ENCODE results near the gene KLLN.
"Not testable (repeated sequence)": the region's sequence is repeated elsewhere in the genome, so short reads cannot be mapped to it uniquely, and the experiment has no call there.

KLLN gene, protein sequence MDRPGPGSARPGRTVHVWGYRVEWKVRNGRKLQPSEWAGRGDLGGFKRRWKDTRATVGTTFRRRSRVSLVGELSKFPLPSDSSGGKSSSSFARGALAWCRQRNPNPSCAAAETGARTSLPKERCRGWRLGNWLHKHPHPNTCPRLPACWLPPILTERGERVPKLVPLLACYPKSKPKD

DNA sequence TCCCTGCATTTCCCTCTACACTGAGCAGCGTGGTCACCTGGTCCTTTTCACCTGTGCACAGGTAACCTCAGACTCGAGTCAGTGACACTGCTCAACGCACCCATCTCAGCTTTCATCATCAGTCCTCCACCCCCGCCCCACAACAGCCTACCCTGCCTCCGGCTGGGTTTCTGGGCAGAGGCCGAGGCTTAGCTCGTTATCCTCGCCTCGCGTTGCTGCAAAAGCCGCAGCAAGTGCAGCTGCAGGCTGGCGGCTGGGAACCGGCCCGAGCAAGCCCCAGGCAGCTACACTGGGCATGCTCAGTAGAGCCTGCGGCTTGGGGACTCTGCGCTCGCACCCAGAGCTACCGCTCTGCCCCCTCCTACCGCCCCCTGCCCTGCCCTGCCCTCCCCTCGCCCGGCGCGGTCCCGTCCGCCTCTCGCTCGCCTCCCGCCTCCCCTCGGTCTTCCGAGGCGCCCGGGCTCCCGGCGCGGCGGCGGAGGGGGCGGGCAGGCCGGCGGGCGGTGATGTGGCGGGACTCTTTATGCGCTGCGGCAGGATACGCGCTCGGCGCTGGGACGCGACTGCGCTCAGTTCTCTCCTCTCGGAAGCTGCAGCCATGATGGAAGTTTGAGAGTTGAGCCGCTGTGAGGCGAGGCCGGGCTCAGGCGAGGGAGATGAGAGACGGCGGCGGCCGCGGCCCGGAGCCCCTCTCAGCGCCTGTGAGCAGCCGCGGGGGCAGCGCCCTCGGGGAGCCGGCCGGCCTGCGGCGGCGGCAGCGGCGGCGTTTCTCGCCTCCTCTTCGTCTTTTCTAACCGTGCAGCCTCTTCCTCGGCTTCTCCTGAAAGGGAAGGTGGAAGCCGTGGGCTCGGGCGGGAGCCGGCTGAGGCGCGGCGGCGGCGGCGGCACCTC lies at the start of gene KLLN, which contains the start of gene PTEN:
TSS of gene KLLN (minus strand) at position 481 of the 891 bp plus-strand sequence. CDS start 1,046 bp downstream, outside the sequence.
TSS of gene PTEN (plus strand) at position 573 of the 891 bp plus-strand sequence. CDS start 845 bp downstream, outside the sequence.
- DNase-seq = peak; percentile 83

GRCh38 chr10:87903396-87903795 lies 40.1 kb upstream of the KLLN start:
- not testable (repeated sequence) for DNase-seq

DNA sequence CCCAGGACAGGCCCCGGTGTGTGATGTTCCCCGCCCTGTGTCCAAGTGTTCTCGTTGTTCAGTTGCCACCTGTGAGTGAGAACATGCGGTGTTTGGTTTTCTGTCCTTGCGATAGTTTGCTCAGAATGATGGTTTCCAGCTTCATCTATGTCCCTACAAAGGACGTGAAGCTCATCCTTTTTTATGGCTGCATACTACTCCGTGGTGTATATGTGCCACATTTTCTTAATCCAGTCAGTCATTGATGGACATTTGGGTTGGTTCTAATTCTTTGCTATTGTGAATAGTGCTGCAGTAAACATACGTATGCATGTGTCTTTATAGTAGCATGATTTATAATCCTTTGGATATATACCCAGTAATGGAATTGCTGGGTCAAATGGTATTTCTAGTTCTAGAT lies 34.6 kb upstream of the KLLN start:
- DNase-seq = not testable (repeated sequence)

- DNase-seq = no peak
Measured at GRCh38 chr10:87896216-87896615, 32.9 kb upstream of the KLLN start.

- no peak for DNase-seq
Measured at GRCh38 chr10:87895430-87895829, 32.1 kb upstream of the KLLN start.

DNA sequence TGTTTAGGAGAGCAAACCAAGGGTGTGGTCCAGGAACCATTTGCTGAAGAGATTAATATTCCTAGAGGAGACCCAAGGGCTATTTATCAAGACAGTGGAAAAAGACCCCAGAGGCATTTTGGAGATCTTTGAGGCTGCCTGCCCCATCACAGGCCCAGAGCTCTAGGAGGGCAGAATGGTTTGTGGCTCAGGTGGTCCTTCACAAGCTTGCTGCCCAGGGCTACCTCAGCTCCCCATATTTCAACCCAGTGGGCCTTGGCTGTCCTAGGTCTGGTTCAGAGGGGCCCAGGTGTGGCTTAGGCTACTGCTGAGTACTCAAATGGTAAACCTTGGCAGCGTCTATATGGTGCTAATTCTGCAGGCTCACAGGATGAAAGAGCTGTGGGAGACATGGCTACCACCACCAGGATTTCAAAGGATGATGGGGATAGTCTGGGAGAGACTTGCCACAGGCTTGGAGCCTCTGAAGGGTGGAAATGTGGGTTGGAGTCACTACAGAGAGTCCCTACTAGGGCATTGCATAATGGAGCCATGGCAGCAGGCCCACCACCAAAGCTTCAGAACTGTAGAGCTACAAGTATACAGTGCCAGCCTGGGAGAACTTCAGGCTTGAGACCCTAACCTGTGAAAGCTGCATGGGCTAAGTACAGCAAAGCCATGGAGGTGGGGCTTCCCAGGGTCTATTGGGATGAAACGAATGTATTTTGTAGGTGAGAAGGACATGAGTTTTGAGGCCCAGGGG lies 24.4 kb upstream of the KLLN start:
- no peak for DNase-seq

DNA sequence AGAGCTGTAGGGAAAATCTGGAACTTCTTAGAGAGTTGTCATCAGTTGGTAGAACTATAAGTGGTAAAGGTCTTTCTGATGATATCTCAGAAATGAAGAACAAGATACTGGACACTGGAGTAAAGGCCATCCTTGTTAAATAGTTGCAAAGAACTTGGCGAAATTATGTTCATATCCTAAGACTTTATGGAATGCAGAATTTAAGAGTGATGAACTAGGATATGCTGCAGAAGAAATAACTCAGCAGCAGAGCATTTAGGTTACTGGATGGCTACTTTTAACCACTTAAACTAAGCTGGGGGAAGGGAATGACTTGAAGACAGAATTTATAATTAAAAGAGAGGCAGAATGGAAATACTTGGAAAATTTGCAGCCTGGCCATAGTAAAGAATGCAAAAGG lies 23.8 kb upstream of the KLLN start:
- no peak for DNase-seq

GRCh38 chr10:87886635-87887034 lies 23.3 kb upstream of the KLLN start:
- DNase-seq = no peak

DNA sequence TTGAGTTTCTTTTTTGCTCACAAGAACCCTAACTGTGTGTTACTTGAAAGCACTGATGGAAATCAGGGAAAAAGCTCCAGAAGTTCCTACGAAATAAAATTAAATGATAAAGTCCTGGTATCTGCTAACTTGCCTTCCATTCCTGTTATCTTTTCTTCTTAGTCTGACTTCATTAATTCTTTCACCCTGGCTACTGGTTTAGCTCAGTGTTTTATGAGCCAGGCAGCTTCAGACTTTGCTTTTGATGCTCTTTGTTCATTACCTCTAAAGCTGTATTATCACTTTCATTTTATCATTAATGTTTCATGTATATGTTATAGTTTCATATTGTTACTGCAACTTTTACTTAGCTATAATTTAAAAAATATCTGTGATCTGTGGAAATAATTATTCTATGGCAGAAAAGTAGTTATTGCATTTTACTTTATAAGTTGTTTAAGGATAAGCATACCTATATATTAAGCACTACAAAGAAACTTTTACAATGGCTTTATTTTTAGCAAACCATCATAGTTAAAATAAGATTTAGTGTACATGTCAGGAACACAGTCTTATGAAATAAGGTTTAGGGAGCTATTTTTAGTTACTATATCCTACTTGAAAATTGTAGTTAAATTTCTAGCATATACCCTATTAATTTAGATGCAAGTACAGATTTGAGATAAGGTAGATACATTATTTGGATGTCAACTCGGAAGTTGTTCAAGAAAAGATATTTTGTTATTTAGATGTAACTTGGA lies 19.4 kb upstream of the KLLN start:
- DNase-seq = no peak

GRCh38 chr10:87881373-87882059 lies 18.2 kb upstream of the KLLN start:
- DNase-seq = not testable (repeated sequence)

- DNase-seq = no peak
Measured at GRCh38 chr10:87880336-87880735, 17.0 kb upstream of the KLLN start.

GRCh38 chr10:87878664-87879459 lies 15.5 kb upstream of the KLLN start:
- no peak for DNase-seq

DNA sequence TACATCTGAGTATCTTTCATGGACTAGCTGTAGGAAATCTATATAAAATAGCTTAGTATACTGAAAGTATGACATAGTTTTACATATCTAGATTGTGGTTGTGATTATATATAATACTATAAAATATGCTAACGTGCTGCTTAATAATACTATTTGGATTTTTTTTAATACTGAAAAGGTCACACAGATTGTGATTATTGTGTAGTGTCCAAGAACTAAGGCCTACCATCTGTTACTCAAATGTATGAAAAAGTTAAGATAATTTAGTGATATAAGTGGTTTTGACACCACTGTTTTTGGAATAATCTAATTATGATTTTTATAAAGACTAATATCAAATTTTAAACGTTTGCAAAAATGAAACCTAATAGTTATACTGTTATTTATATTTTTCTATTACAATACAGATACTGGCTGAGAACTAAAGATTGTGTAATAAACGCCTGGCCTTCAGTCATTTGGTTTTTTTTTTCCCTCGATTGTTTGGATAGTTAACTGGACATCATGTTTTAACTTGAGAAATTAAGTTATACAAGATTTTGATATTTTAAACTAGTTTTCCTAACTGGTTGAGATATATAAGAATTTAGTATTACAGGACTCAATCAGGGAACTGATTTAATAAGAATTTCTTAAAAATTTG lies 12.7 kb upstream of the KLLN start:
- DNase-seq = no peak

- DNase-seq = no peak
Measured at GRCh38 chr10:87873656-87874055, 10.3 kb upstream of the KLLN start.

DNA sequence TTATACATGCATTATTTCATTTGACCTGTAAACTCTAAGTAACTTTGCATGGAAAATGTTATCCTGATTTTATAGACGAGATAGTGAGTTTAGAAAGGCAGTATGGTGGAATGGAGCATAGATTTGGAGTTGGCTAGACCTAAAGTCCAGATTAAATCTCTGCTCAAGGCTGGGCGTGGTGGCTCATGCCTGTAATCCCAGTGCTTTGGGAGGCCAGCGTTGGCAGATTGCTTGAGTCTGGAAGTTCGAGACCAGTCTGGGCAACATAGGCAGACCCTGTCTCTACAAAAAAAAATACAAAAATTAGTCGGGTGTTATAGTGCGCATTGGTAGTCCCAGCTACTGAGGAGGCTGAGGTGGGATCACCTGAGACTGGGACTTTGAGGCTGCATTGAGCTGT lies 9.5 kb upstream of the KLLN start:
- no peak for DNase-seq

DNA sequence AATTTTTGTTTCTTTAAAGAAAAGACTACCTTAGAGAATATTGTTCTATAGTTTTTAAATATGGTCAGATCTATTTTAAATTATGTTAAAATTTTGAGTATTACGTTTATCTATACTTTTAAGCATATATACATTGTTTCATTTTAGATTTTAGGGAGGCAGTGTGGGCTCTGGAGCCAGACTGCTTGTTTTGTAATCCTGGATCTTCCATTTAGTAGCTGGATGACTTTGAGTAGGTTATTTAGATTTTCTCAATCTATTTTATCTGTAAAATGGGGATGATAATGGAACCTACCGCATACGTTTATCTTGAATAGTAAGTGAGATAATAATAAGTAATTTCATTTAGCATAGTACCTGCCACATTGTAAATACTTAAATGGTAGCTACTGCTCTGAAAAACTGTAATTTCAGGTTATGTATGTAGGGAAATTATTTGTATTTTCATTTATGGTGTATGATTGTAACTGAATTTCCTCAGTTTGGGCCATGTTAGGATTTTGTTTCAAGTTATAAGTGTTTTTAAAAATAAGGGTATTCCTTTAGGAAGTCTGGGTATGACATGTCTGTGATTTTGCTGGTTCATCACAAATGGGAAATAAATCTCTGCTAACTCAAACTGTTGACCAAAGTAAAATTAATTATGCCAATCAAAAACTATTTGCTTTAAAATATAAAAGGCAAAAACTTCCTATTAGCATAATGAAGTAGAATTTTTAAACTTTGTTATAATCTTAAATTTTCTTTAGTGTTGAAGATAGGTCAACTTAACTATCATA lies 6.6 kb upstream of the KLLN start:
- no peak for DNase-seq

DNA sequence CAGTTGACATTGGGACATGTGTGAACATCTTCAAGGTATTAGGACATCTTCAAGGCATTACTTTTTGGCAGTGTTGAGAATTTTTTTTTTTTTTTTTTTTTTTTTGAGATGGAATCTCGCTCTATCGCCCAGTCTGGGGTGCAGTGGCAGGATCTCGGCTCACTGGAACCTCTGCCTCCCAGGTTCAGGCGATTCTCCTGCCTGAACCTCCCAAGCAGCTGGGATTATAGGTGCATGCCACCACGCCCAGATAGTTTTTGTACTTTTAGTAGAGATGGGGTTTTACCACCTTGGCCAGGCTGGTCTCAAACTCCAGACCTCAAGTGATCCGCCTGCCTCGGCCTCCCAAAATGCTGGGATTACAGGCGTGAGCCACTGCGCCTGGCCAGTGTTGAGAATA lies 5.8 kb upstream of the KLLN start:
- not testable (repeated sequence) for DNase-seq

DNA sequence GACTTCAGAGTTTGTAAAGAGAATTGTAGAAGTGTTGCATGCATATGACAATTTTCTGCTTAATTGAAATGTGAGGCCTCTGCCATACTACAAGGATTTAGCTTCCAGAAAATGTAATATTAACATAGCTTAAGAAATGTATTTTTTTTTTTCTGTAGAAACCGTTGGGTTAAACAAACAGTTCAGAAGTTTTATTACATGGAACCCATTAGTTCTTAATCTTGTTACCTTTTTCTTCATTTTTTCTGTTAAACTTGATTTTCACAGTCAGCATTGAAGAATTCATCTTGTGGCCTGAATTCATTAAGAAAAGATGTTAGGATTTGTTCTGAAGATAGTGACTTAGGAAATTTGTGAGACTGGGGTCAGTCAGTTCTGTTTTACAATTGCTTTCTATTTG lies 4.9 kb upstream of the KLLN start:
- no peak for DNase-seq

- no peak for DNase-seq
Measured at GRCh38 chr10:87867453-87867852, 4.1 kb upstream of the KLLN start.

DNA sequence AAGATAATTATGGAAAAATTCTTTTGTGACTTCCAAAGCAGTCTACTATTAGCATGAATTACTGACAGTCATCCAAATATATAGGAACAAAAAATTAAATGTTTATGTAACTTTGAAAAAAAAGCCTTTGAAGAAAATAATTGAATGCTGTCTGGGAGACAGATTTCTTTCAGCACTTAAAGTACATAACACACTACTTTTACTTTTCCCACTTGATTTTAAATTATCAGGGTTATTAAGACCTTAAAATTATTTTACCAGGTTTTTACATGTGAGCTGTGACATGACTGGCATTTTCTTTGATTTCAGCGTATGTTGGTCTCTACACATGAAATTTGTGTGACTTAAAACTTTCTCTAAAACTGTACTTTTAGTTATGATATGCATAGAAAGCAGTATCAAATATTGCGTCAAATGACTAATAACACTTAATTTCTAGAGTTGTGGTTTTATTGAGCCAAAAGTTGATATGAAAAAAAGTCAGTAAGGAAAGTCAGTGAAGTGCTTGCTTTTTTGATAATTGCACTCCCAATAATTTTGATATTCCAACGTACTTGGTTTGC lies 3.2 kb upstream of the KLLN start:
- no peak for DNase-seq
